ENCODE measurements around the gene SCAF8. TPM values are rescaled to one million over a fixed set of nuclear protein-coding genes. Genes with fewer than 3 reads are reported as not detected.
A peak's percentile ranks its signal among the peaks of the same experiment; 100 is the strongest.

SCAF8 gene
- total RNA-seq, 1 donor from 2014 or later: 54.9 TPM

- TF ChIP-seq CTCF (IDR thresholded peaks at IDR 0.05; ENCODE audit: partially characterized antibody, unreplicated experiment): peak; percentile 74
- Mint-ChIP-seq H3K27me3 (ENCODE audit: unreplicated experiment) (peaks cover 2% of the 10 kb centered on the region), H3K36me3 (ENCODE audit: unreplicated experiment) (no peaks in the 10 kb centered on the region), H3K27ac (ENCODE audit: unreplicated experiment) (no peak overlapping the region), H3K4me1 (ENCODE audit: low read depth, unreplicated experiment) (peaks cover 1% of the 10 kb centered on the region), H3K4me3 (ENCODE audit: unreplicated experiment) (no peak overlapping the region), H3K9me3 (ENCODE audit: unreplicated experiment) (no peaks in the 10 kb centered on the region)
- no peak for DNase-seq
These were observed 135.0 kb downstream of the SCAF8 start for GRCh38 chr6:154868143-154868594.

DNA sequence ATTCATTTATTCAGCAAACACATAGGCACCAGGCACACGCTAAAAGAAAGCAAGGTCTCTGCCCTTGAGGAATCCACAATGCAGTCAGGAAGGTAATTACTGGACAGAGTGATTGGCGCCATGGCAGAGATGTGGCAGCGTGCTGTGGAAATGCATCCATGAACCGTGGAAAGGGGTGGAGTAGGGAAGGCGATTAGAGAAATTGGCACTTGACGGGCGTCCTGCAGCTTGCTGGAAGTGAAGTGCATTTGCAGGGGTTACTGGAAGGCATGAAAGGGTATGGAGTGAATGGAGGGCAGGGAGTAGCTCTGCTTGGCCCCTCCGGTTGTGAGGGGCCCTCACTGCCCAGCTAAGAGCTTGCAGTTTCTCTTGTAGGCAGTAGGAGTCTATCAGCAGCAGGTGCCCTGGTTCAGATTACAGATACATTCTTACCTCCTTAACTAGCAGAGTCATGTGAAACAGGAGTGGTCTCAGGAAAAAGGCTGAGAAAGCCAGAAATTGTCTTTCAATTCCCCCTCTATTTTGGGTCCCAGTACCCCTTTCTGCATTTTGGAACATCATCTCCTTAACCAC lies 139.4 kb downstream of the SCAF8 start:
- peaks cover 2% of the 10 kb centered on the region for H3K9me3 Mint-ChIP-seq (ENCODE audit: unreplicated experiment)
- no peak for DNase-seq
- H3K4me1 Mint-ChIP-seq (ENCODE audit: low read depth, unreplicated experiment): peaks cover 11% of the 10 kb centered on the region
- H3K36me3 Mint-ChIP-seq (ENCODE audit: unreplicated experiment): no peaks in the 10 kb centered on the region
- no peak for TF ChIP-seq CTCF (IDR thresholded peaks at IDR 0.05; ENCODE audit: partially characterized antibody, unreplicated experiment)
- H3K27me3 Mint-ChIP-seq (ENCODE audit: unreplicated experiment): peaks cover 2% of the 10 kb centered on the region
- no peak overlapping the region for H3K27ac Mint-ChIP-seq (ENCODE audit: unreplicated experiment)
- no peak overlapping the region for H3K4me3 Mint-ChIP-seq (ENCODE audit: unreplicated experiment)

DNA sequence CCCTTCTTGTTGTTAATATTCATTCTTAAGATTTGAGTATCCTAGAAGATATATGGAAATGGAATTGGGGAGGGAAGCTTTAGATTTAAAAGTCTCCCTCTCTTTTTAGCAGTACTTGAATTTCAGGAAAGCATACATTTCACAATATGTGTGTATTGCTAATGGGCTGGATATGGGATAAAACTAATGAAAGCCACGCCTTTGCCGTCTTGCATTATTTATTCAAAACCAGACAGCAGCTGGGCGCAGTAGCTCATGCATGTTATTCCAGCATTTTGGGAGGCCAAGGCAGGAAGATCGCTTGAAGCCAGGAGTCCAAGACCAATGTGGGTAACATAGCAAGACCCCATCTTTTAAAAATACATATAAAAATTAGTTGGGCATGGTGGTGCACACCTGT lies 140.3 kb downstream of the SCAF8 start:
- H3K4me1 Mint-ChIP-seq (ENCODE audit: low read depth, unreplicated experiment): peaks cover 12% of the 10 kb centered on the region
- peaks cover 2% of the 10 kb centered on the region for H3K27me3 Mint-ChIP-seq (ENCODE audit: unreplicated experiment)
- no peaks in the 10 kb centered on the region for H3K36me3 Mint-ChIP-seq (ENCODE audit: unreplicated experiment)
- no peak overlapping the region for H3K27ac Mint-ChIP-seq (ENCODE audit: unreplicated experiment)
- H3K9me3 Mint-ChIP-seq (ENCODE audit: unreplicated experiment): peaks cover 2% of the 10 kb centered on the region
- DNase-seq: no peak
- TF ChIP-seq CTCF (IDR thresholded peaks at IDR 0.05; ENCODE audit: partially characterized antibody, unreplicated experiment): no peak
- no peak overlapping the region for H3K4me3 Mint-ChIP-seq (ENCODE audit: unreplicated experiment)

- DNase-seq: no peak
- Mint-ChIP-seq H3K9me3 (ENCODE audit: unreplicated experiment) (peaks cover 2% of the 10 kb centered on the region), H3K4me3 (ENCODE audit: unreplicated experiment) (no peak overlapping the region), H3K27me3 (ENCODE audit: unreplicated experiment) (peaks cover 4% of the 10 kb centered on the region), H3K27ac (ENCODE audit: unreplicated experiment) (no peak overlapping the region), H3K4me1 (ENCODE audit: low read depth, unreplicated experiment) (peaks cover 13% of the 10 kb centered on the region), H3K36me3 (ENCODE audit: unreplicated experiment) (no peaks in the 10 kb centered on the region)
- TF ChIP-seq CTCF (IDR thresholded peaks at IDR 0.05; ENCODE audit: partially characterized antibody, unreplicated experiment): no peak
These were observed 141.8 kb downstream of the SCAF8 start for GRCh38 chr6:154874773-154875592.

All from glutamatergic neuron (in vitro differentiated cells).